ENCODE results near the gene NDUFV3.

Gene NDUFV3

DNA sequence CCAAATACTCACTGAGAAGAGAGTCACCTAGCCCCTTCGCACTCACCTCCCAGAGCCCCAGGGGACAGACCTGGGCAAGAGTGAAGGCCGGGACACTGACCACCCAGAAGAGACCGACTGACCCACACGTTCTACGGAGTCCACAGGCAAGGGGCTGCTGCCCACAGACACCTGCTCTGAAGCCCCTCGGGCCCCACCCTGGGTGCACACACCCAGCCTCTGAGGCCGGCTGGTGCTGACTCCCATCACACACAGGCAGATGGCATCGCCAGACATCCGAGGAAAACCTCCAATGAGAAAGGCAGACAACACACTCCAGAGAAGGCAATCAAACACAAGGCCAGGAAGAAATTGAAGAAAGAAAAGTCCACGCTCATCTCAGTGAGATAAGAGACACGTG lies 35.9 kb upstream of the NDUFV3 start:
- Histone ChIP-seq H3K9me3 (ENCODE audit: control insufficient read depth in 5 of 5, low read length in 5 of 5) (no peaks in the 10 kb centered on the region), H3K4me3 (ENCODE audit: low read depth in 1 of 5, low read length in 5 of 5) (no peak overlapping the region), H3K4me1 (ENCODE audit: control insufficient read depth in 5 of 5, insufficient read depth in 5 of 5, low read length in 5 of 5) (peaks cover 0 to 8% (median 0%) of the 10 kb centered on the region in 5 donors), H3K27ac (ENCODE audit: low read depth, low read length) (no peak overlapping the region), H3K27me3 (ENCODE audit: control insufficient read depth in 5 of 5, insufficient read depth in 4 of 5, low read length in 5 of 5) (no peaks in the 10 kb centered on the region), H3K9ac (ENCODE audit: low read length in 5 of 5) (no peak overlapping the region), H3K36me3 (ENCODE audit: control insufficient read depth in 5 of 5, insufficient read depth in 5 of 5, low read length in 5 of 5) (peaks cover 0 to 93% (median 85%) of the 10 kb centered on the region in 5 donors)

DNA sequence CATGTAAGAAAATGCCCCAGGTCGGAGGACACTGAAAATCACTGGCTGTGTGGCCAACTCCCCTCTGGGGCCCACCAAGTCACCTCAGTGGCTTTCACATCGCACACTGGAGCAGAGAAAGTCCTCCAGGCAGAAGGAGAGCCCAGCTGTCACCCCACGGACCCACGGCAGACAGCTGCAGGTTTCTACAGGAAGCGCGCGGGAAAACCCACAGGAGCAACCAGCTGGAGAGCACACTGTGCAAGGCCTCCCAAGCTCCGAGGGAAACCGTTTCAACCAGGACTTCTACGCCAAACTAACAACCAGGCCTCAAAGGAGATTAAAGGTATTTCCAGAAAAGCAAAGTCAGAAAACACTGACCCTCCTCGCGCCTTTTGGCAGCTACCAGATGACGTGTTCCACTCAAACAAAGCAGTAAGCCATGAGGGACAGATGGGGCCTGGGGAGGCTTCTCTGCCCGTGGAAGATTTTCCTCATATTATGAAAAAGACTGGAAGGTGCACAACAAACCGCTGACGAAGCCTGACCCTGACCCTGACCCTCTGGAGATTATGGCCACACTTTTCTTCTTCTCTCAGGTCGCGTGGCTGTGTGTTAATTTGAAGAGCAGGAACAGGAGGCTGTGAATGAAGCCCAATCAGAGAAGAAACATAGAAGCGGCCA lies 34.8 kb upstream of the NDUFV3 start:
- H3K9me3 ChIP-seq (ENCODE audit: control insufficient read depth in 5 of 5, low read length in 5 of 5): no peaks in the 10 kb centered on the region
- H3K27me3 ChIP-seq (ENCODE audit: control insufficient read depth in 5 of 5, insufficient read depth in 4 of 5, low read length in 5 of 5): no peaks in the 10 kb centered on the region
- peaks cover 0 to 9% (median 0%) of the 10 kb centered on the region in 5 donors for H3K4me1 ChIP-seq (ENCODE audit: control insufficient read depth in 5 of 5, insufficient read depth in 5 of 5, low read length in 5 of 5)
- H3K4me3 ChIP-seq (ENCODE audit: low read depth in 1 of 5, low read length in 5 of 5): no peak overlapping the region
- no peak overlapping the region for H3K9ac ChIP-seq (ENCODE audit: low read length in 5 of 5)
- H3K27ac ChIP-seq (ENCODE audit: low read depth, low read length): no peak overlapping the region
- peaks cover 0 to 94% (median 87%) of the 10 kb centered on the region in 5 donors for H3K36me3 ChIP-seq (ENCODE audit: control insufficient read depth in 5 of 5, insufficient read depth in 5 of 5, low read length in 5 of 5)

DNA sequence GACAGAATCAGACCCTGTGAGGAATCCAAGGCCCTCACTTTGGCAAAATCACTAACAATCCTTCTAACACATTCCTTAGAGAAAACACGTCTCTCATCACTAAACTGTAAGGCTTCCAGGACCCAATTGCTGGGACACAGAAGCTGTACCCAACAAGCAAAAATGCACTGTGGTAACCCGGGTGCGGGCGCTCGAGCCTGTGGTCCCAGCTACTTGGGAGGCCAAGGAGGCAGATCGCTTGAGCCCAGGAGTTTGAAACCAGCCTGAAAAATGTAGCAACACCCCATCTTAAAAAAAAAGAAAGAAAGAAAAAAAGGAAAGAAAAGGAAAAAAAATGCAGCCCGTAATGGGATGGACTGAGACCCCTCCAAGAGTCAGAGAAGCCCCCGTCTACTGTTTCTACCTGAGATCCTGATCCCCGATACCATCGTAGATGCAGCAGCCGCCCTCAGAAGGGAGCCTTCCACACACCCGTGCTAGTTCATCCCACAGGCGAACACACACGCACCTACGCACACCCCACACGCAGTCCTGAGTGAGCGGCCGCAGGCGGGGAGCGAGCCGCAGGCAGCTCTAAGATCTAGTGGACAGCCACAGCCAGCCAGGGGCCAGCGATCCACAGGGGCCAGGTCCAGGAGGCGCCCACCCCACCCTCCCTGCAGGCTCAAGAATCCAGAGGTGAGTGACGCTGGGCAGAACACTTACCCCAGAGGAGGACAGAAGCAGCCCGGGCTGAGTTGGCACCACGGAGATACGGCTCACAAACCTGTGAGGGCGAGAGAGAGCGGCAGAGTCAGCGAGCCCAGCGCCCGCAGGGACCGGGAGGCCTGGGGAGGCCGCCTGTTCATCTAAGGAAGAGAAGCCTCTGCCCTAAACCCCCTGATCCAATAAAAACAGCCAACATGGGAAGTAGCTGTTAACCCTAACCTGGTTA lies 33.9 kb upstream of the NDUFV3 start:
- Histone ChIP-seq H3K9me3 (ENCODE audit: control insufficient read depth in 5 of 5, low read length in 5 of 5) (no peaks in the 10 kb centered on the region), H3K36me3 (ENCODE audit: control insufficient read depth in 5 of 5, insufficient read depth in 5 of 5, low read length in 5 of 5) (peaks cover 0 to 89% (median 83%) of the 10 kb centered on the region in 5 donors), H3K27me3 (ENCODE audit: control insufficient read depth in 5 of 5, insufficient read depth in 4 of 5, low read length in 5 of 5) (no peaks in the 10 kb centered on the region), H3K4me1 (ENCODE audit: control insufficient read depth in 5 of 5, insufficient read depth in 5 of 5, low read length in 5 of 5) (peaks cover 0 to 13% (median 0%) of the 10 kb centered on the region in 5 donors), H3K9ac (ENCODE audit: low read length in 5 of 5) (no peak overlapping the region), H3K4me3 (ENCODE audit: low read depth in 1 of 5, low read length in 5 of 5) (no peak overlapping the region), H3K27ac (ENCODE audit: low read depth, low read length) (no peak overlapping the region)

DNA sequence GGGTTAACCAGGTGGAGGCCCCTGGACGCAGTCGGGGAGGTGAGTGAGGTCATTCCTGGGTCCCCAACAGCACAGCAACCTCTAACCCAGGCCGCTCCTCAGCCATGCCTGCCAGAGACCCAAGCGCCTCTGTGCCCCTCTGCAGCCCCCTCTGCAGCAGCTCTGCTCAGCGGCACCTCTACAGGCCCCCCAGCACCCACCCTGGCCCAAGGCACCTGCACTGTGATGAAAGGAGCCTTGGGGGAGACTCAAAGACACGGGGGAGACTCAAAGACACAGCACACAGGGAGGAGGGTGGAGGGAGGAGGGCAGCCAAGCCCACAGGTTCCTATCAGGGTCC lies 33.2 kb upstream of the NDUFV3 start:
- Histone ChIP-seq H3K4me3 (ENCODE audit: low read depth in 1 of 5, low read length in 5 of 5) (no peak overlapping the region), H3K27ac (ENCODE audit: low read depth, low read length) (no peak overlapping the region), H3K27me3 (ENCODE audit: control insufficient read depth in 5 of 5, insufficient read depth in 4 of 5, low read length in 5 of 5) (no peaks in the 10 kb centered on the region), H3K9me3 (ENCODE audit: control insufficient read depth in 5 of 5, low read length in 5 of 5) (no peaks in the 10 kb centered on the region), H3K4me1 (ENCODE audit: control insufficient read depth in 5 of 5, insufficient read depth in 5 of 5, low read length in 5 of 5) (peaks cover 0 to 16% (median 6%) of the 10 kb centered on the region in 5 donors), H3K36me3 (ENCODE audit: control insufficient read depth in 5 of 5, insufficient read depth in 5 of 5, low read length in 5 of 5) (peaks cover 0 to 89% (median 80%) of the 10 kb centered on the region in 5 donors), H3K9ac (ENCODE audit: low read length in 5 of 5) (no peak overlapping the region)

DNA sequence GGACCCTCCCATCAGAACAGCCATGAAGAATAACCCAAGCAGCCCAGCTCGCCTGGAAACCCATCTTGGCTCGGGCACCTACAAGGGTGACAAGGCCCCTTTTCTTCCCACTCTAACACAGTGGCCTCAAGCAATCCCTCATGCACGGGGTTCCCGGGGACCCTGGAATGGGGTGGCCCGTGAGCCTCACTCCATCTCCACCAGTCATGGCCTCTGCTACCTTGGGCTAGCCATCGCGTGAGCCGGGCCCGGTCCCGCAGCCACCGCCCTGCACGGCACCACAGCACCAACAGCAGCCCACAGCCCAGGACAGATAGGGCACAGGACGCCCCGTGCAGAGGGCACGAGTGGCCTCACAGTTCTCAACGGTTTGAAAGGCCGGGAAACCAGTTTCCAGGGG lies 32.8 kb upstream of the NDUFV3 start:
- no peaks in the 10 kb centered on the region for H3K9me3 ChIP-seq (ENCODE audit: control insufficient read depth in 5 of 5, low read length in 5 of 5)
- H3K27me3 ChIP-seq (ENCODE audit: control insufficient read depth in 5 of 5, insufficient read depth in 4 of 5, low read length in 5 of 5): no peaks in the 10 kb centered on the region
- H3K4me1 ChIP-seq (ENCODE audit: control insufficient read depth in 5 of 5, insufficient read depth in 5 of 5, low read length in 5 of 5): peaks cover 0 to 16% (median 6%) of the 10 kb centered on the region in 5 donors
- H3K4me3 ChIP-seq (ENCODE audit: low read depth in 1 of 5, low read length in 5 of 5): no peak overlapping the region
- H3K9ac ChIP-seq (ENCODE audit: low read length in 5 of 5): no peak overlapping the region
- peaks cover 0 to 89% (median 75%) of the 10 kb centered on the region in 5 donors for H3K36me3 ChIP-seq (ENCODE audit: control insufficient read depth in 5 of 5, insufficient read depth in 5 of 5, low read length in 5 of 5)
- no peak overlapping the region for H3K27ac ChIP-seq (ENCODE audit: low read depth, low read length)

DNA sequence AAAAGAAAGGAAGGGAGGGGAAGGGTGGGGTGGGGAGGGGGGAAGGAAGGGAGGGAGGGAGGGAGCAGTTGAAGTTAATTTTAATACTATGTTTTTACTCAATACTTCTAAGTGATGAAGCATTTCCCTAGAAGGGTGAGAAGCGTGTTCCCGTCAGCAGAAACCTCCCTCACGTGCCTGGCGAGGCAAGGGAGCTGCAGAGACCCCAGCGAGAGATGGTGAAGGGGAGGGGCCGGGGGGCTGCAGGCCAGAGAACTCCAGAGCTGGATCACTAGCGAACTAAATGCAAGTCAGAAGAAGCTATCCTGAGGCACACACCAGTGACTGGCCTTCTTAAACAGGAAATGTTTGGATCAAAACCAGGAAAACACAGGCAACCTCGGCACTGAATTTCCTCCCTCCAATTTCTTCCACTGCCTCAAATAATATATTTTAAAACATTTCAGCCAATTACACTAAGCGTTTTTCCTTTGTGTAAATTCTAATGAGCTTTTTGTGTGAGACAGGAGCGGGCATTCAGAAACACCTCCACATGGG lies 31.7 kb upstream of the NDUFV3 start:
- Histone ChIP-seq H3K9me3 (ENCODE audit: control insufficient read depth in 5 of 5, low read length in 5 of 5) (no peaks in the 10 kb centered on the region), H3K4me1 (ENCODE audit: control insufficient read depth in 5 of 5, insufficient read depth in 5 of 5, low read length in 5 of 5) (peaks cover 0 to 21% (median 6%) of the 10 kb centered on the region in 5 donors), H3K4me3 (ENCODE audit: low read depth in 1 of 5, low read length in 5 of 5) (no peak overlapping the region), H3K36me3 (ENCODE audit: control insufficient read depth in 5 of 5, insufficient read depth in 5 of 5, low read length in 5 of 5) (peaks cover 0 to 86% (median 66%) of the 10 kb centered on the region in 5 donors), H3K27me3 (ENCODE audit: control insufficient read depth in 5 of 5, insufficient read depth in 4 of 5, low read length in 5 of 5) (no peaks in the 10 kb centered on the region), H3K9ac (ENCODE audit: low read length in 5 of 5) (no peak overlapping the region), H3K27ac (ENCODE audit: low read depth, low read length) (no peak overlapping the region)

DNA sequence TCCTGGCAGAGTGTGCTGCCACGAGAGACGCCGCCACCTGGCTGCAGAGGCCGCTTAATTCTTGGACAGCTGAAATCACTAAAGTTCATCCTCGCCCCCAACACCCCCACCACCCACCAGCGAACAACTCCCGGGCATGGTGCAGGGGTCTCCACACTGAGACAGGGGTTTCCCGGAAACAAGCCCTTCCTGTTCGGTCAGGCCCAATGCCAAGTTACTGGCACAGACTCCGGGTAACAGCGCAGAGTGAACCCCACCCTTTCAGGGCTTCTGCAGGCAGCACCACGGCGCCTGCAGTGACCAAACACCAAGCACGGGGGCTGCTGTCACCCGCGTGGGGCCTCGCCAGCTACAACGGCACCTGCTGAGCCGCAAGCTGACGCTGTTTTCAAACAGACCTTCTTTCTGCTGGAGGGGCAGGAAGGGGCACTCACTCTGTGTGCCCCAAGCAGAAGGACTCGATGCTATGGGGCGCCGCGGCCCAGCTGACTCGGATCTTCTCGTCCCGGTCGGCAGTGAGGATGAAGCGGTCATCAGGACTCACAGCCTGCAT lies 31.2 kb upstream of the NDUFV3 start:
- Histone ChIP-seq H3K27ac (ENCODE audit: low read depth, low read length) (no peak overlapping the region), H3K4me1 (ENCODE audit: control insufficient read depth in 5 of 5, insufficient read depth in 5 of 5, low read length in 5 of 5) (peaks cover 0 to 27% (median 6%) of the 10 kb centered on the region in 5 donors), H3K4me3 (ENCODE audit: low read depth in 1 of 5, low read length in 5 of 5) (no peak overlapping the region), H3K27me3 (ENCODE audit: control insufficient read depth in 5 of 5, insufficient read depth in 4 of 5, low read length in 5 of 5) (no peaks in the 10 kb centered on the region), H3K36me3 (ENCODE audit: control insufficient read depth in 5 of 5, insufficient read depth in 5 of 5, low read length in 5 of 5) (peaks cover 0 to 85% (median 61%) of the 10 kb centered on the region in 5 donors), H3K9ac (ENCODE audit: low read length in 5 of 5) (no peak overlapping the region), H3K9me3 (ENCODE audit: control insufficient read depth in 5 of 5, low read length in 5 of 5) (no peaks in the 10 kb centered on the region)

DNA sequence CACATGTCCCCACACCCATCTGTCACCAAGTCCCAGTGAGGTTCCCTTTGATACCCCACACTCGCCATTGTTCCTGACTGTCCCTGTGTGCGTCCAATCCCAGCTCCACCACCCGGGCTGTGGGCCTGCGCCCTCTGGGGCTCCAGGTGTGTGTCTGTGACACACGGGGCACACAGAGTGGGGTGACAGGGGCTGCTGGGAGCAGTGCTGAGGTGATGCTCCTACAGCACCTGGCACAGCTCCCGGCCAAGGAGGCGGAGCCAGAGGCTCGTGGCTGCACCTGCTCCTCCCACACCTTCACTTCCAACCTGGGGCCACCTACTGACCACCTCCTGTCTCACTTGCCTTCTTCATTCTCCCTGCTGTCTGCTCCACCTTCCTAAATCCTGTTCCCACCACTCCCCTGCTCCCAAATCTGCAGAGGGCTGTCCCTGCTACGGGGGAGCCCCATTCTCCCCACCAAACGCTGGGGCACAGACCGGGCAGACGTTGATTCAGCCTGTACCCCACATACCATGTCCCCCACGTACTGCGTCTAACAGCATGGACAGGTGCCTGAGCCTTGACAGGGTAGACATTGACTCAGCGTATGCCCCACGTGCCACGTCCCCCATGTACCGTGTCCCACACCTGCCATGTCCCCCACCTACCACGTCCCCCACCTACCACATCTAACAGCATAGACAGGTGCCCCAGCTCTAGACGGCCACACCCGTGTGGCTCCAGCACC lies 30.2 kb upstream of the NDUFV3 start:
- Histone ChIP-seq H3K9ac (ENCODE audit: low read length in 5 of 5) (no peak overlapping the region), H3K4me3 (ENCODE audit: low read depth in 1 of 5, low read length in 5 of 5) (no peak overlapping the region), H3K27me3 (ENCODE audit: control insufficient read depth in 5 of 5, insufficient read depth in 4 of 5, low read length in 5 of 5) (no peaks in the 10 kb centered on the region), H3K27ac (ENCODE audit: low read depth, low read length) (no peak overlapping the region), H3K9me3 (ENCODE audit: control insufficient read depth in 5 of 5, low read length in 5 of 5) (no peaks in the 10 kb centered on the region), H3K4me1 (ENCODE audit: control insufficient read depth in 5 of 5, insufficient read depth in 5 of 5, low read length in 5 of 5) (peaks cover 0 to 28% (median 6%) of the 10 kb centered on the region in 5 donors), H3K36me3 (ENCODE audit: control insufficient read depth in 5 of 5, insufficient read depth in 5 of 5, low read length in 5 of 5) (peaks cover 0 to 83% (median 57%) of the 10 kb centered on the region in 5 donors)

DNA sequence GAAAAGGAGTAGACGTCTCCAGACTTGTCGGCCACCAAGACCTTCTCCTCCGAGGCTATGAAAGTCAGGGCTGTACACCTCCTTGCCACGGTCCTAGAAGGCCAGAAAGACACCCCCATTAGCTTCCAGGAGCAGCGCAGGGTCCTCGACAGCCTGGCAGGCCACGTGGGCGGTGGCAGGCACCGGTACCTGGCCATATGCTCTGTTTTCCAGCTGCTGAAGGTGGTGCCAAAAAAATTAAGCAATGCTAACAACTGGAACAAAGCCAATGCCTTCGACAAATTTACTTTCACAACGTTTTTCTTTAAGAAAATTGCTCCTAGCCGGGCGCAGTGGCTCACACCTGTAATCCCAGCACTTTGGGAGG lies 29.6 kb upstream of the NDUFV3 start:
- Histone ChIP-seq H3K27me3 (ENCODE audit: control insufficient read depth in 5 of 5, insufficient read depth in 4 of 5, low read length in 5 of 5) (no peaks in the 10 kb centered on the region), H3K9me3 (ENCODE audit: control insufficient read depth in 5 of 5, low read length in 5 of 5) (no peaks in the 10 kb centered on the region), H3K4me3 (ENCODE audit: low read depth in 1 of 5, low read length in 5 of 5) (no peak overlapping the region), H3K4me1 (ENCODE audit: control insufficient read depth in 5 of 5, insufficient read depth in 5 of 5, low read length in 5 of 5) (peaks cover 0 to 28% (median 6%) of the 10 kb centered on the region in 5 donors), H3K36me3 (ENCODE audit: control insufficient read depth in 5 of 5, insufficient read depth in 5 of 5, low read length in 5 of 5) (peaks cover 0 to 83% (median 57%) of the 10 kb centered on the region in 5 donors), H3K9ac (ENCODE audit: low read length in 5 of 5) (no peak overlapping the region), H3K27ac (ENCODE audit: low read depth, low read length) (no peak overlapping the region)
